Smooth muscle cell (in vitro differentiated cells): Measurements from ENCODE around the gene HSH2D. TPM values are rescaled to one million over a fixed set of nuclear protein-coding genes. Genes with fewer than 3 reads are reported as not detected.

Experiments used
- DNase-seq: peaks from one replicate; lab custom pipeline; 2025; ENCODE audit not compliant: unreplicated experiment; lab: John Stamatoyannopoulos, UW
- H2AFZ ChIP-seq: fragments of 200-600 bp; sonication (generic); 2 replicates; pipeline ENCODE4 v1.6.0; 2016; ENCODE audit warnings: antibody characterized with exemption, low read depth, mild to moderate bottlenecking
- H3F3A ChIP-seq: fragments of 200-600 bp; sonication (generic); 2 replicates; pipeline ENCODE4 v1.6.0; 2017; ENCODE audit warnings: antibody characterized with exemption, low read depth
- H3K27ac ChIP-seq: fragments of 200-600 bp; sonication (generic); 2 replicates; pipeline ENCODE4 v1.5.1; 2016; ENCODE audit warnings: low read depth, mild to moderate bottlenecking
- H3K27me3 ChIP-seq: fragments of 200-600 bp; sonication (generic); 2 replicates; pipeline ENCODE4 v1.6.1; 2016; ENCODE audit warnings: low read depth, mild to moderate bottlenecking
- H3K36me3 ChIP-seq: fragments of 200-600 bp; sonication (generic); 2 replicates; pipeline ENCODE4 v1.5.1; 2016; ENCODE audit warnings: low read depth
- H3K4me1 ChIP-seq: fragments of 200-600 bp; sonication (generic); 2 replicates; pipeline ENCODE4 v1.5.1; 2016; ENCODE audit warnings: low read depth
- H3K4me2 ChIP-seq: fragments of 200-600 bp; sonication (generic); 2 replicates; pipeline ENCODE4 v1.6.0; 2016; ENCODE audit warnings: mild to moderate bottlenecking
- H3K4me3 ChIP-seq: fragments of 200-600 bp; sonication (generic); 2 replicates; pipeline ENCODE4 v1.5.1; 2016; ENCODE audit warnings: mild to moderate bottlenecking
- H3K79me2 ChIP-seq: fragments of 200-600 bp; sonication (generic); 2 replicates; pipeline ENCODE4 v1.6.0; 2016; ENCODE audit warnings: low read depth, mild to moderate bottlenecking
- H3K9ac ChIP-seq: fragments of 200-600 bp; sonication (generic); 2 replicates; pipeline ENCODE4 v1.6.0; 2016; ENCODE audit warnings: low read depth
- H3K9me3 ChIP-seq: fragments of 200-600 bp; sonication (generic); replicated peaks from 2 replicates; pipeline ENCODE4 v1.5.1; 2016; ENCODE audit warnings: low read depth
- H4K20me1 ChIP-seq: fragments of 200-600 bp; sonication (generic); 2 replicates; pipeline ENCODE4 v1.6.0; 2016; ENCODE audit warnings: low read depth
- CTCF ChIP-seq: fragments of 200-600 bp; sonication (generic); IDR thresholded peaks from 2 replicates; pipeline ENCODE4 v1.5.1; 2017; ENCODE audit warnings: borderline replicate concordance, mild to moderate bottlenecking, antibody characterized with exemption; ENCODE audit not compliant: insufficient read depth, poor library complexity, severe bottlenecking
- WGBS: methylation state at CpG from one replicate; pipeline ENCODE4 v1.1.7; 2016; ENCODE audit warnings: low lambda C conversion rate; 5-methylcytosine and 5-hydroxymethylcytosine counted together
- polyA plus RNA-seq: library from polyadenylated mRNA; unstranded; fragments of >200 nt; fragmentation: Nextera tagmentation; extraction: Ambion mirVana; gene quantifications from 2 replicates; pipeline ENCODE4 v1.2.1, GENCODE V29; 2016
- total RNA-seq: library from RNA; depleted of rRNA; stranded (reverse); fragments of >200 nt; gene quantifications from 2 replicates; pipeline ENCODE4 v1.2.3, GENCODE V29; 2014

Gene HSH2D
- total and polyA plus RNA-seq, 2 experiments from 2014 or later = 0.17 TPM; not detected in 1

DNA sequence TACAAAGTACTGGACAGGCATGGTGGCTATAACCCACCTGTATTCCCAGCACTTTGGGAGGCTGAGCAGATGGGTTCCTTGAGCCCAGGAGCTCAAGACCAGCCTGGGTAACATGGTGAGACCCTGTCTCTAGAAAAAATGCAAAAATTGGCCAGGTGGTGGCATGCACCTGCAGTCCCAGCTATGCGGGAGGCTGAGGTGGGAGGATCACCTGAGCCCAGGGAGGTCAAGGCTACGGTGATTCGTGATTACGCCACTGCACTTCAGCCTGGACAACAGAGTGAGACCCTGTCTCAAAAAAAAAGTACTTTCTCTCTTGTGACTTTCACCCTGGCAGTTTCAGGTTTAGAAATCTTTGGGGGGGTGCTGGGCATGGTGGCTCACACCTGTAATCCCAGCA is 43.0 kb upstream of the HSH2D start:
- Histone ChIP-seq H3K4me2 (no peak overlapping the region), H3K27me3 (no peaks in the 10 kb centered on the region), H4K20me1 (peaks cover 83% of the 10 kb centered on the region), H3F3A (peaks cover 79% of the 10 kb centered on the region), H3K4me3 (no peak overlapping the region), H3K27ac (peak overlapping the region; percentile 83), H3K9me3 (no peaks in the 10 kb centered on the region), H3K9ac (no peak overlapping the region), H3K4me1 (no peaks in the 10 kb centered on the region), H2AFZ (no peak overlapping the region), H3K79me2 (peaks cover 11% of the 10 kb centered on the region), H3K36me3 (peaks cover 26% of the 10 kb centered on the region)
- TF ChIP-seq CTCF = no peak
- no peak for DNase-seq
- 97% methylated on average over 4 of the region's 4 CpGs for WGBS

DNA sequence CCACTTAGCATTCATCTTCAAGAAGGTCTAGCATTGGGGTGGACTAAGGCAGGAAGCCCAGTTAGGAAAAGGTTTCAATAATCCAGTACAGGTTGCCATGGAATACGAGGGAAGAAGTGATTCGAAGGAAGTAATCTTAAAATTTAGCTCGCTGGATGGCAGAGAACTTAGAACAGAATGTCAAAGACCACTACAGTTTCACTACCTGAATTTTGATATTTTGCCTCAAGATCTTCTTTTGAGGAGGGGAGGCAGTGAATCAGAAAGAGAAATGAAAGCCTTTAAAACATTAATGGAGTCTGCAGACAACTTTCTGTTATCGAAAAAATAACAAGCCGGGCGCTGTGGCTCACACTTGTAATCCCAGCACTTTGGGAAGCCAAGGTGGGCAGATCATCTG is 38.8 kb upstream of the HSH2D start:
- WGBS = 93% methylated on average over 6 of the region's 6 CpGs
- Histone ChIP-seq H3K27ac (peak overlapping the region; percentile 70), H4K20me1 (peaks cover 41% of the 10 kb centered on the region)

DNA sequence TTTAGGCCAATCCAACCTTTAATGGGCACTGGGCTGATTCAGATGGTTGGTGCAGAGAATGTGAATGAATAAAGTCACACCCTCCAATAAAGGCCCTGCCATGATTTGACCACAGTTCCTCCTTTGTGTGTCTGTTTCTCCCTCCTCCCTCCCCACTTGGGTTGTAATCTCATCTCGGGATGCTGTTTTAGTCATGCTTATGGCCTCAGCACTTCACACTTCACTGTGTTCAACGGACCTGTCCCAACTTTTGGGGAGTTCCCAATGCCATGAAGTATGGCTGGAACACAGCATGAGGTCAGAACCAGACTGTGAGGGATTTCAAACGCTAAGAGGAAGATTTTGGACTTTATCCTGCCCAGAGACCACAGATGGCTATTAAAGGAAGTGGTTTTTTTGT is 37.4 kb upstream of the HSH2D start:
- Histone ChIP-seq H3K36me3 (peaks cover 6% of the 10 kb centered on the region), H3K9ac (peak overlapping the region; percentile 1), H3K27ac (peak overlapping the region; percentile 70), H3K4me2 (no peak overlapping the region), H3F3A (peaks cover 38% of the 10 kb centered on the region), H3K4me3 (no peak overlapping the region), H3K79me2 (no peaks in the 10 kb centered on the region), H3K9me3 (no peaks in the 10 kb centered on the region), H3K4me1 (no peaks in the 10 kb centered on the region), H4K20me1 (peaks cover 27% of the 10 kb centered on the region), H2AFZ (no peak overlapping the region), H3K27me3 (no peaks in the 10 kb centered on the region)
- no peak for TF ChIP-seq CTCF
- WGBS = 16% methylated on average over 3 of the region's 3 CpGs
- peak; percentile 7 for DNase-seq

More for the DNA sequence above, 38.8 kb upstream of the HSH2D start:
- Histone ChIP-seq H3F3A (peaks cover 52% of the 10 kb centered on the region), H3K4me1 (no peaks in the 10 kb centered on the region), H3K36me3 (peaks cover 19% of the 10 kb centered on the region), H3K27me3 (no peaks in the 10 kb centered on the region), H2AFZ (no peak overlapping the region), H3K4me3 (no peak overlapping the region), H3K4me2 (no peak overlapping the region), H3K9me3 (no peaks in the 10 kb centered on the region), H3K9ac (no peak overlapping the region), H3K79me2 (no peaks in the 10 kb centered on the region)
- DNase-seq = no peak
- TF ChIP-seq CTCF = no peak

DNA sequence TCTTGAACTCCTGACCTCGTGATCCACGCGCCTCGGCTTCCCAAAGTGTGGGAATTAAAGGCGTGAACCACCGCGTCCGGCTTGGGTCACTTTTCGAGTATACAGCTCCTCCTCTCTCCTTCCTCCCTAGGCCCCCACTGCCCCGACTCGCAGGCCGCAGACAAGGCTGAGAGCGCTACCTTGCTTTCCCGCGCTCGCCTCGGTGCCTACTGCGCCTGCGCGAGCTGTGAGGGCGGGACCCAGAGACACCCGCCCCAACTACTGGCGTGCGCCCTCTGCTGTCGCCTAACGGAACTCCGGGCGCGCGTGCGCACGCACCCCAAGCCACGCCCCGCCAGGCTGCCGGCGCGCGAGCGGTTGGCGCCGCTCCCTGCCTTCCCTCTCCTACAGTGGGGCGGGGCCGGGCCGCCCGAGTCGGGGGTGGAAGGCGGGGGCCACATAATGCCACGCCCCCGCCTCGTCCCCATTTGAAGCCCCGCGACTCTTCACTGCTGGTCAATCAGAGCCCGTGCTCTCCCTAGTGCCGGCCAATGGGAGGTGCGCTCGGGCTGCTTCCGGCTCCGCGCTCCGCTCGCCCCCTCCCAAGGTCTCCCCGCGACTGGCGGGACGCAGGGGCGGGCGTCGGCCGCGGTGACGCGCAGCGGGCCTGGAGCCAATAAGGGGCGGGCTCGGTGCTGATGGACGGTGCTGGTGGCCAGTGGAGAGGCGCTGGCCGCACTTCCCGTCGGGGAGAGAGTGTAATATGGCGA is 32.2 kb upstream of the HSH2D start, which contains the start of gene RAB8A:
TSS of gene RAB8A (plus strand) at position 730 of the 749 bp plus-strand sequence. CDS start at position 743, 13 bp downstream.
- Histone ChIP-seq H3K4me3 (peak within 1 kb of the TSS; percentile 93), H3F3A (peaks cover 4% of the 10 kb centered on the region), H4K20me1 (peaks cover 35% of the 10 kb centered on the region), H3K36me3 (no peaks in the 10 kb centered on the region), H3K79me2 (peaks cover 43% of the 10 kb centered on the region), H3K9me3 (no peaks in the 10 kb centered on the region), H3K4me1 (peaks cover 6% of the 10 kb centered on the region), H2AFZ (peak within 1 kb of the TSS; percentile 67), H3K4me2 (peak within 1 kb of the TSS; percentile 91), H3K9ac (peak within 1 kb of the TSS; percentile 96), H3K27me3 (no peaks in the 10 kb centered on the region), H3K27ac (peak within 1 kb of the TSS; percentile 78)
- peak; percentile 100 for DNase-seq
- TF ChIP-seq CTCF = peak; percentile 87
- 3% methylated on average over 74 of the region's 81 CpGs for WGBS
